Ishikawa (cell line): ENCODE measurements around the gene CEACAM5.

Experiments used
- CEBPB ChIP-seq: IDR thresholded peaks from 2 replicates; pipeline ENCODE4 v1.6.1; 2012
- CREB1 ChIP-seq: IDR thresholded peaks from 2 replicates; pipeline ENCODE4 v1.6.1; 2012; ENCODE audit warnings: low read depth
- EP300 ChIP-seq: IDR thresholded peaks from 2 replicates; pipeline ENCODE4 v1.6.1; 2012; ENCODE audit warnings: borderline replicate concordance
- FOXM1 ChIP-seq: IDR thresholded peaks from 2 replicates; pipeline ENCODE4 v1.6.1; 2012; ENCODE audit warnings: low read depth, borderline replicate concordance
- RAD21 ChIP-seq: IDR thresholded peaks from 2 replicates; pipeline ENCODE4 v1.6.1; 2012; ENCODE audit warnings: low read depth
- TAF1 ChIP-seq: IDR thresholded peaks from 2 replicates; pipeline ENCODE4 v1.6.1; 2012; ENCODE audit warnings: low read depth, mild to moderate bottlenecking
- TCF12 ChIP-seq: IDR thresholded peaks from 2 replicates; pipeline ENCODE4 v1.6.1; 2012; ENCODE audit warnings: low read depth
- TEAD4 ChIP-seq: IDR thresholded peaks from 2 replicates; pipeline ENCODE4 v1.6.1; 2012
- TF ChIP-seq, protein P1 (sequence below): IDR thresholded peaks from 2 replicates; pipeline ENCODE4 v1.6.1; 2012; ENCODE audit warnings: low read depth, mild to moderate bottlenecking
- TF ChIP-seq, protein P2 (sequence below): IDR thresholded peaks from 2 replicates; pipeline ENCODE4 v1.6.1; 2012

DNA sequence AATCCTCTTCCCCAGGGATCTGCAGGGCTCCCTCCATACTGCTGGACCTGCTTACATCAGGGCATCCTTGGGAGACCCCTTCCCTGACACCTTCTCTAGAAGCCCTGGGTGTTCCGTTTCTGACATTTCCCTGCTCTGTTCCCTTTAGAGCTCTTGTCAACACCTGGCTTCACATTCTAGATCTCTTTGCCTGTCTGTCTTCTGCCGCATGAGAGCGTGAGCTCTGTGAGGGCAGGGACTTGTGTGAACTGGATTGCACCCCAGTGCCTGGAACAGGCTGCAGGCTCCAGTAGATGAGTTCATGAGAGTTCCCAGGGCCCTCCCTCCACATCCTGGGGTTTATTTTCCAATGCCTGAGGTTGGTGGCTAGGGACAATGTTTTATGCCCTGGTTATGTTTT is 21.0 kb upstream of the CEACAM5 start:
- no peak for TF ChIP-seq TCF12
- TF ChIP-seq TAF1, result no peak
- TF ChIP-seq CEBPB, result no peak
- TF ChIP-seq, protein P1, sequence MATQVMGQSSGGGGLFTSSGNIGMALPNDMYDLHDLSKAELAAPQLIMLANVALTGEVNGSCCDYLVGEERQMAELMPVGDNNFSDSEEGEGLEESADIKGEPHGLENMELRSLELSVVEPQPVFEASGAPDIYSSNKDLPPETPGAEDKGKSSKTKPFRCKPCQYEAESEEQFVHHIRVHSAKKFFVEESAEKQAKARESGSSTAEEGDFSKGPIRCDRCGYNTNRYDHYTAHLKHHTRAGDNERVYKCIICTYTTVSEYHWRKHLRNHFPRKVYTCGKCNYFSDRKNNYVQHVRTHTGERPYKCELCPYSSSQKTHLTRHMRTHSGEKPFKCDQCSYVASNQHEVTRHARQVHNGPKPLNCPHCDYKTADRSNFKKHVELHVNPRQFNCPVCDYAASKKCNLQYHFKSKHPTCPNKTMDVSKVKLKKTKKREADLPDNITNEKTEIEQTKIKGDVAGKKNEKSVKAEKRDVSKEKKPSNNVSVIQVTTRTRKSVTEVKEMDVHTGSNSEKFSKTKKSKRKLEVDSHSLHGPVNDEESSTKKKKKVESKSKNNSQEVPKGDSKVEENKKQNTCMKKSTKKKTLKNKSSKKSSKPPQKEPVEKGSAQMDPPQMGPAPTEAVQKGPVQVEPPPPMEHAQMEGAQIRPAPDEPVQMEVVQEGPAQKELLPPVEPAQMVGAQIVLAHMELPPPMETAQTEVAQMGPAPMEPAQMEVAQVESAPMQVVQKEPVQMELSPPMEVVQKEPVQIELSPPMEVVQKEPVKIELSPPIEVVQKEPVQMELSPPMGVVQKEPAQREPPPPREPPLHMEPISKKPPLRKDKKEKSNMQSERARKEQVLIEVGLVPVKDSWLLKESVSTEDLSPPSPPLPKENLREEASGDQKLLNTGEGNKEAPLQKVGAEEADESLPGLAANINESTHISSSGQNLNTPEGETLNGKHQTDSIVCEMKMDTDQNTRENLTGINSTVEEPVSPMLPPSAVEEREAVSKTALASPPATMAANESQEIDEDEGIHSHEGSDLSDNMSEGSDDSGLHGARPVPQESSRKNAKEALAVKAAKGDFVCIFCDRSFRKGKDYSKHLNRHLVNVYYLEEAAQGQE, result no peak
- no peak for TF ChIP-seq FOXM1
- TF ChIP-seq, protein P2, sequence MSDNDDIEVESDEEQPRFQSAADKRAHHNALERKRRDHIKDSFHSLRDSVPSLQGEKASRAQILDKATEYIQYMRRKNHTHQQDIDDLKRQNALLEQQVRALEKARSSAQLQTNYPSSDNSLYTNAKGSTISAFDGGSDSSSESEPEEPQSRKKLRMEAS, result no peak
- TF ChIP-seq TEAD4, result no peak
- TF ChIP-seq EP300, result no peak
- TF ChIP-seq CREB1, result no peak
- TF ChIP-seq RAD21, result no peak
